HepG2 (cell line): ENCODE results near the gene NPW. TPM values are rescaled to one million over a fixed set of nuclear protein-coding genes. Genes with fewer than 3 reads are reported as not detected.

ENCODE experiments used
- ATAC-seq: fragments of 200-7000 bp; cut with Tn5 transposase; 3 replicates; pipeline ENCODE4 v1.9.1; 2020; ENCODE audit warnings: mild to moderate bottlenecking, moderate library complexity
- BruUV-seq: library from RNA; stranded (reverse); fragments of 400-500 nt; replicated peaks from 2 replicates; lab custom pipeline; 2021; lab: Mats Ljungman, UMichigan
- CTCF ChIA-PET: fragments of 300-600 bp; formaldehyde crosslinking; extraction: SDS; loops from one replicate; lab custom pipeline; 2021; ENCODE audit warnings: low total read pairs, inconsistent platforms, low intra/inter-chr PET ratio; lab: Yijun Ruan, JAX
- POLR2A ChIA-PET: fragments of 350-600 bp; sonication (Branson Sonifier 250); formaldehyde crosslinking; loops from one replicate; lab custom pipeline; 2020; ENCODE audit warnings: antibody characterized with exemption, inconsistent platforms; lab: Yijun Ruan, JAX
- DNase-seq: peaks from one replicate; pipeline ENCODE4 v3.0.0-alpha.2; 2015; ENCODE audit warnings: low spot score
- FAIRE-seq: peaks from 3 replicates; lab custom pipeline; 2011; peaks lifted over from hg19 to GRCh38; lab: Jason Lieb, UNC
- H2AFZ ChIP-seq: one replicate; pipeline ENCODE4 v1.6.1; 2011; ENCODE audit warnings: low read length, inconsistent platforms
- H3K27ac ChIP-seq: fragments of 300-600 bp; 3 replicates; pipeline ENCODE4 v1.8.0; 2011; ENCODE audit warnings: mixed run types, mild to moderate bottlenecking, mixed read lengths, low read length, inconsistent platforms; ENCODE audit not compliant: insufficient read depth; ENCODE audit errors: extremely low read length
- H3K27me3 ChIP-seq, 2 experiments: fragments of 200-600 bp in 1 of 2; 2 replicates in 1 of 2; 3 replicates in 1 of 2; pipeline versions ENCODE4 v1.6.0 to v1.8.0; 2011; ENCODE audit warnings: low read length in 2 of 2, mild to moderate bottlenecking in 2 of 2, moderate library complexity in 2 of 2, inconsistent platforms in 1 of 2; ENCODE audit not compliant: insufficient read depth in 2 of 2, control insufficient read depth in 1 of 2
- H3K36me3 ChIP-seq, 2 experiments: fragments of 200-600 bp in 1 of 2; replicated peaks in 1 of 2; 2 replicates in 1 of 2; 3 replicates in 1 of 2; pipeline versions ENCODE4 v1.5.1 to v1.8.0; 2011; ENCODE audit warnings: low read length in 2 of 2, inconsistent platforms in 1 of 2; ENCODE audit not compliant: insufficient read depth in 2 of 2, control insufficient read depth in 1 of 2
- H3K4me1 ChIP-seq: 2 replicates; pipeline ENCODE4 v1.5.1; 2012; ENCODE audit warnings: low read length, inconsistent platforms; ENCODE audit not compliant: insufficient read depth
- H3K4me2 ChIP-seq: 2 replicates; pipeline ENCODE4 v1.6.0; 2011; ENCODE audit warnings: low read depth, low read length, inconsistent platforms
- H3K4me3 ChIP-seq, 3 experiments: fragments of 200-600 bp in 1 of 3; sonication (generic), shearing (Covaris generic) in 1 of 3; replicated peaks in 1 of 3; 2 replicates each; pipeline ENCODE4 v1.5.1; 2011 to 2016; ENCODE audit warnings: low read length in 3 of 3, inconsistent platforms in 2 of 3, low read depth in 2 of 3, mild to moderate bottlenecking in 2 of 3, control low read depth in 1 of 3, mixed read lengths in 1 of 3; ENCODE audit not compliant: insufficient read depth in 1 of 3
- H3K79me2 ChIP-seq: one replicate; pipeline ENCODE4 v1.6.1; 2011; ENCODE audit warnings: low read length, inconsistent platforms; ENCODE audit not compliant: insufficient read depth
- H3K9ac ChIP-seq: 2 replicates; pipeline ENCODE4 v1.6.0; 2011; ENCODE audit warnings: mild to moderate bottlenecking, low read depth, low read length, inconsistent platforms; ENCODE audit not compliant: insufficient read depth
- H3K9me3 ChIP-seq: 2 replicates; pipeline ENCODE4 v1.5.1; 2012; ENCODE audit warnings: mild to moderate bottlenecking, low read length
- H4K20me1 ChIP-seq: 2 replicates; pipeline ENCODE4 v1.6.0; 2011; ENCODE audit warnings: inconsistent platforms, mild to moderate bottlenecking, low read length, moderate library complexity; ENCODE audit not compliant: insufficient read depth
- ARNTL ChIP-seq: sonication (generic); formaldehyde crosslinking; IDR thresholded peaks from 2 replicates; pipeline ENCODE4 v1.4.0; 2020; ENCODE audit warnings: mild to moderate bottlenecking, missing genetic modification reagents
- FOXA1 ChIP-seq, 2 experiments: fragments of 450-650 bp in 1 of 2; sonication (generic) in 1 of 2; formaldehyde crosslinking in 1 of 2; IDR thresholded peaks; 2 replicates each; pipeline versions ENCODE4 v1.4.0 to v1.6.1; 2016 to 2020; ENCODE audit warnings: missing genetic modification reagents in 1 of 2
- FOXA3 ChIP-seq: IDR thresholded peaks from 2 replicates; pipeline ENCODE4 v1.6.1; 2016; ENCODE audit warnings: missing genetic modification reagents, missing compliant biosample characterization
- KDM4B ChIP-seq: sonication (generic); formaldehyde crosslinking; IDR thresholded peaks from 2 replicates; pipeline ENCODE4 v1.4.0; 2020; ENCODE audit warnings: missing genetic modification reagents
- PHF21A ChIP-seq: sonication (generic); formaldehyde crosslinking; IDR thresholded peaks from 2 replicates; pipeline ENCODE4 v1.5.0; 2020; ENCODE audit warnings: mild to moderate bottlenecking, missing genetic modification reagents
- ZFY ChIP-seq: sonication (generic); formaldehyde crosslinking; IDR thresholded peaks from 2 replicates; pipeline ENCODE4 v1.4.0; 2020; ENCODE audit warnings: missing genetic modification reagents
- ZNF563 ChIP-seq: sonication (generic); formaldehyde crosslinking; IDR thresholded peaks from 2 replicates; pipeline ENCODE4 v1.8.0; 2022; ENCODE audit warnings: mild to moderate bottlenecking, moderate library complexity, missing genetic modification reagents
- ZNF720 ChIP-seq: sonication (generic); formaldehyde crosslinking; IDR thresholded peaks from 2 replicates; pipeline ENCODE4 v1.4.0; 2020; ENCODE audit warnings: missing genetic modification reagents
- ZNF777 ChIP-seq: sonication (generic); formaldehyde crosslinking; IDR thresholded peaks from 2 replicates; pipeline ENCODE4 v1.4.0; 2020; ENCODE audit warnings: missing genetic modification reagents
- WGBS: methylation state at CpG from one replicate; pipeline ENCODE4 v1.1.6; 2017; ENCODE audit warnings: low lambda C conversion rate; 5-methylcytosine and 5-hydroxymethylcytosine counted together
- in situ Hi-C: cut with HindIII; loops from 2 replicates; pipeline ENCODE4 v1.10.0; 2017; ENCODE audit warnings: low pct_unique_long_range_greater_than_20kb; ENCODE audit not compliant: extremely low pct_ligation_motif_present
- intact Hi-C: fragments of 100-400 bp; cut with micrococcal nuclease; formaldehyde crosslinking; loops from one replicate; pipeline ENCODE4 v1.10.0; 2022; ENCODE audit not compliant: unreplicated experiment
- polyA plus RNA-seq, 8 experiments: library from polyadenylated mRNA; depleted of rRNA in 3 of 8; stranded (reverse) in 7 of 8; unstranded in 1 of 8; fragments of >200 nt; fragmentation: Illumina TruSeq in 4 of 8; extraction: Trizol in 4 of 8; gene quantifications; 2 replicates each; pipeline versions ENCODE4 v1.2.1 to v1.2.3, GENCODE V29; 2011 to 2016; ENCODE audit warnings: low read depth in 4 of 8, missing spikeins in 1 of 8, mixed read lengths in 1 of 8; ENCODE audit not compliant: insufficient read depth in 1 of 8
- total RNA-seq, 5 experiments: library from RNA; depleted of rRNA; stranded (reverse); fragments of >200 nt; fragmentation: Illumina TruSeq; extraction: Trizol; gene quantifications; 2 replicates each; pipeline ENCODE4 v1.2.3, GENCODE V29; 2016; ENCODE audit warnings: low read depth in 1 of 5
- TF ChIP-seq, protein P1 (sequence below): sonication (generic); formaldehyde crosslinking; IDR thresholded peaks from 2 replicates; pipeline ENCODE4 v1.4.0; 2020; ENCODE audit warnings: mild to moderate bottlenecking, missing genetic modification reagents
- TF ChIP-seq, protein P2 (sequence below), 2 experiments: sonication (generic) in 1 of 2; formaldehyde crosslinking in 1 of 2; IDR thresholded peaks; 2 replicates each; pipeline versions ENCODE4 v1.4.0 to v1.6.1; 2018 to 2020; ENCODE audit warnings: missing genetic modification reagents in 2 of 2, borderline replicate concordance in 1 of 2, low read depth in 1 of 2, mild to moderate bottlenecking in 1 of 2, missing biosample characterization in 1 of 2
- TF ChIP-seq, protein P3 (sequence below): sonication (generic); formaldehyde crosslinking; IDR thresholded peaks from 2 replicates; pipeline ENCODE4 v1.4.0; 2020; ENCODE audit warnings: missing genetic modification reagents
- TF ChIP-seq, protein P4 (sequence below): sonication (generic); formaldehyde crosslinking; IDR thresholded peaks from 2 replicates; pipeline ENCODE4 v1.4.0; 2020; ENCODE audit warnings: missing genetic modification reagents

Gene NPW
- total and polyA plus RNA-seq, 2 of the 13 experiments (the other 11 are each of a cell fraction or from before 2014, with no cell fraction given) = 0.24 to 0.97 TPM

DNA sequence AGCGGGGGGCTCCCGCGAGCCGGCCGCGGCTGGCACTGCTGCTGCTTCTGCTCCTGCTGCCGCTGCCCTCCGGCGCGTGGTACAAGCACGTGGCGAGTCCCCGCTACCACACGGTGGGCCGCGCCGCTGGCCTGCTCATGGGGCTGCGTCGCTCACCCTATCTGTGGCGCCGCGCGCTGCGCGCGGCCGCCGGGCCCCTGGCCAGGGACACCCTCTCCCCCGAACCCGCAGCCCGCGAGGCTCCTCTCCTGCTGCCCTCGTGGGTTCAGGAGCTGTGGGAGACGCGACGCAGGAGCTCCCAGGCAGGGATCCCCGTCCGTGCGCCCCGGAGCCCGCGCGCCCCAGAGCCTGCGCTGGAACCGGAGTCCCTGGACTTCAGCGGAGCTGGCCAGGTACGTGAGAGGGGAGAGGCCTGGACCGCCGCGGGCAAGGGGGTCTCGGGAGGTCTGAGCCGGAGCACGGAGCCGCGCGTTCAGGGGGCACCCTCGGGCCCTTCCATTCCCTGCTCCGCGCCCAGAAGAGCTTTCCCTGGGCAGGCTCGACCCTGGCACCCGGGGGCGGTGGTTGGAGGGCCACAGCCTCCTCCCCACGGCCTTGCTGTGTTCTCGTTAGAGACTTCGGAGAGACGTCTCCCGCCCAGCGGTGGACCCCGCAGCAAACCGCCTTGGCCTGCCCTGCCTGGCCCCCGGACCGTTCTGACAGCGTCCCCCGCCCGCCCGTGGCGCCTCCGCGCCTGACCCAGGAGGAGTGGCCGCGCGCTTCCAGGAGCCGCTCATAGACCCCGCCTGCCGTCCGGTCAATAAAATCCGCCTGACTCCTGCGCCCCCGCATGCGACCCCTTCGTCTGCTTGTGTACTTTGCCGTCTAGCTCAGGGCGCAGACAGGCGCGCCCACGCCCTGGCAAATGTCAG lies 591 bp downstream of the NPW start:
- no TSS peak for BruUV-seq
- Histone ChIP-seq H3K27me3 (peaks cover 3 to 20% of the 10 kb centered on the region in 2 experiments; a peak in 3 of 5 replicates), H3K9me3 (no peaks in the 10 kb centered on the region), H3K79me2 (no peaks in the 10 kb centered on the region), H3K4me1 (peaks cover 64% of the 10 kb centered on the region), H2AFZ (no peak overlapping the region), H3K36me3 (no peaks in the 10 kb centered on the region), H4K20me1 (no peaks in the 10 kb centered on the region), H3K27ac (no peak overlapping the region), H3K9ac (0 out of 2 replicates have a peak overlapping the region, but pooled peaks have one; percentile 3), H3K4me2 (peak overlapping the region; percentile 68), H3K4me3 (peak overlapping the region; percentile 26 to 65 (median 35); a peak in 4 of 6 replicates)
- no peak for FAIRE-seq
- ChIA-PET CTCF (no interaction called here), POLR2A (interaction anchor here (0.8 to 1.2 kb wide), 4 partner anchors 11 to 135 kb away, joined by 3 to 6 read pairs (median 4); partner anchors contain the start of gene TRAF7)
- in situ Hi-C loops (loop anchor here (5.0 kb wide), 3 partner anchors 37 to 127 kb away; partner anchors contain the start of gene RAB26), intact Hi-C loops (no loop called here)
- under 1% methylated on average over 17 of the region's 96 CpGs for WGBS
- DNase-seq = no peak
- no peak for ATAC-seq
- TF ChIP-seq, protein P1, sequence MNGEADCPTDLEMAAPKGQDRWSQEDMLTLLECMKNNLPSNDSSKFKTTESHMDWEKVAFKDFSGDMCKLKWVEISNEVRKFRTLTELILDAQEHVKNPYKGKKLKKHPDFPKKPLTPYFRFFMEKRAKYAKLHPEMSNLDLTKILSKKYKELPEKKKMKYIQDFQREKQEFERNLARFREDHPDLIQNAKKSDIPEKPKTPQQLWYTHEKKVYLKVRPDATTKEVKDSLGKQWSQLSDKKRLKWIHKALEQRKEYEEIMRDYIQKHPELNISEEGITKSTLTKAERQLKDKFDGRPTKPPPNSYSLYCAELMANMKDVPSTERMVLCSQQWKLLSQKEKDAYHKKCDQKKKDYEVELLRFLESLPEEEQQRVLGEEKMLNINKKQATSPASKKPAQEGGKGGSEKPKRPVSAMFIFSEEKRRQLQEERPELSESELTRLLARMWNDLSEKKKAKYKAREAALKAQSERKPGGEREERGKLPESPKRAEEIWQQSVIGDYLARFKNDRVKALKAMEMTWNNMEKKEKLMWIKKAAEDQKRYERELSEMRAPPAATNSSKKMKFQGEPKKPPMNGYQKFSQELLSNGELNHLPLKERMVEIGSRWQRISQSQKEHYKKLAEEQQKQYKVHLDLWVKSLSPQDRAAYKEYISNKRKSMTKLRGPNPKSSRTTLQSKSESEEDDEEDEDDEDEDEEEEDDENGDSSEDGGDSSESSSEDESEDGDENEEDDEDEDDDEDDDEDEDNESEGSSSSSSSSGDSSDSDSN = peak; percentile 17; the same call in 1 of the 2 replicates
- TF ChIP-seq ZNF777 (CRISPR knock-in tag) (peak; percentile 79), PHF21A (CRISPR knock-in tag) (0 out of 2 replicates have a peak, but pooled peaks have one; percentile 47), KDM4B (CRISPR knock-in tag) (no peak), ARNTL (CRISPR knock-in tag) (0 out of 2 replicates have a peak, but pooled peaks have one; percentile 24), ZNF720 (CRISPR knock-in tag) (no peak), ZFY (peak; percentile 28; the same call in 1 of the 2 replicates), FOXA3 (CRISPR knock-in tag) (0 out of 2 replicates have a peak, but pooled peaks have one; percentile 24), FOXA1 (IDR thresholded peaks at IDR 0.05) (no peak), FOXA1 (CRISPR knock-in tag; IDR thresholded peaks at IDR 0.05) (0 out of 2 replicates have a peak, but pooled peaks have one; percentile 22), ZNF563 (CRISPR knock-in tag) (peak; percentile 11; the same call in 1 of the 2 replicates)
- TF ChIP-seq, protein P2, sequence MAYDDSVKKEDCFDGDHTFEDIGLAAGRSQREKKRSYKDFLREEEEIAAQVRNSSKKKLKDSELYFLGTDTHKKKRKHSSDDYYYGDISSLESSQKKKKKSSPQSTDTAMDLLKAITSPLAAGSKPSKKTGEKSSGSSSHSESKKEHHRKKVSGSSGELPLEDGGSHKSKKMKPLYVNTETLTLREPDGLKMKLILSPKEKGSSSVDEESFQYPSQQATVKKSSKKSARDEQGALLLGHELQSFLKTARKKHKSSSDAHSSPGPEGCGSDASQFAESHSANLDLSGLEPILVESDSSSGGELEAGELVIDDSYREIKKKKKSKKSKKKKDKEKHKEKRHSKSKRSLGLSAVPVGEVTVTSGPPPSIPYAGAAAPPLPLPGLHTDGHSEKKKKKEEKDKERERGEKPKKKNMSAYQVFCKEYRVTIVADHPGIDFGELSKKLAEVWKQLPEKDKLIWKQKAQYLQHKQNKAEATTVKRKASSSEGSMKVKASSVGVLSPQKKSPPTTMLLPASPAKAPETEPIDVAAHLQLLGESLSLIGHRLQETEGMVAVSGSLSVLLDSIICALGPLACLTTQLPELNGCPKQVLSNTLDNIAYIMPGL (CRISPR knock-in tag; IDR thresholded peaks at IDR 0.05; ENCODE audit: borderline replicate concordance in 1 of 2, low read depth in 1 of 2) = 0 out of 4 replicates have a peak, but pooled peaks of 1 of the 2 experiments have one; percentile 22
- TF ChIP-seq, protein P3, sequence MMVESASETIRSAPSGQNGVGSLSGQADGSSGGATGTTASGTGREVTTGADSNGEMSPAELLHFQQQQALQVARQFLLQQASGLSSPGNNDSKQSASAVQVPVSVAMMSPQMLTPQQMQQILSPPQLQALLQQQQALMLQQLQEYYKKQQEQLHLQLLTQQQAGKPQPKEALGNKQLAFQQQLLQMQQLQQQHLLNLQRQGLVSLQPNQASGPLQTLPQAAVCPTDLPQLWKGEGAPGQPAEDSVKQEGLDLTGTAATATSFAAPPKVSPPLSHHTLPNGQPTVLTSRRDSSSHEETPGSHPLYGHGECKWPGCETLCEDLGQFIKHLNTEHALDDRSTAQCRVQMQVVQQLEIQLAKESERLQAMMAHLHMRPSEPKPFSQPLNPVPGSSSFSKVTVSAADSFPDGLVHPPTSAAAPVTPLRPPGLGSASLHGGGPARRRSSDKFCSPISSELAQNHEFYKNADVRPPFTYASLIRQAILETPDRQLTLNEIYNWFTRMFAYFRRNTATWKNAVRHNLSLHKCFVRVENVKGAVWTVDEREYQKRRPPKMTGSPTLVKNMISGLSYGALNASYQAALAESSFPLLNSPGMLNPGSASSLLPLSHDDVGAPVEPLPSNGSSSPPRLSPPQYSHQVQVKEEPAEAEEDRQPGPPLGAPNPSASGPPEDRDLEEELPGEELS = peak; percentile 30; the same call in 1 of the 2 replicates
- TF ChIP-seq, protein P4, sequence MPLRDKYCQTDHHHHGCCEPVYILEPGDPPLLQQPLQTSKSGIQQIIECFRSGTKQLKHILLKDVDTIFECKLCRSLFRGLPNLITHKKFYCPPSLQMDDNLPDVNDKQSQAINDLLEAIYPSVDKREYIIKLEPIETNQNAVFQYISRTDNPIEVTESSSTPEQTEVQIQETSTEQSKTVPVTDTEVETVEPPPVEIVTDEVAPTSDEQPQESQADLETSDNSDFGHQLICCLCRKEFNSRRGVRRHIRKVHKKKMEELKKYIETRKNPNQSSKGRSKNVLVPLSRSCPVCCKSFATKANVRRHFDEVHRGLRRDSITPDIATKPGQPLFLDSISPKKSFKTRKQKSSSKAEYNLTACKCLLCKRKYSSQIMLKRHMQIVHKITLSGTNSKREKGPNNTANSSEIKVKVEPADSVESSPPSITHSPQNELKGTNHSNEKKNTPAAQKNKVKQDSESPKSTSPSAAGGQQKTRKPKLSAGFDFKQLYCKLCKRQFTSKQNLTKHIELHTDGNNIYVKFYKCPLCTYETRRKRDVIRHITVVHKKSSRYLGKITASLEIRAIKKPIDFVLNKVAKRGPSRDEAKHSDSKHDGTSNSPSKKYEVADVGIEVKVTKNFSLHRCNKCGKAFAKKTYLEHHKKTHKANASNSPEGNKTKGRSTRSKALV (CRISPR knock-in tag) = peak; percentile 99
